ENCODE data around the gene KCNA5. TPM values are rescaled to one million over a fixed set of nuclear protein-coding genes. Genes with fewer than 3 reads are reported as not detected.

The KCNA5 gene
- total and polyA plus RNA-seq, 2 of the 4 experiments (the other 2 are of a cell fraction) = not detected

DNA sequence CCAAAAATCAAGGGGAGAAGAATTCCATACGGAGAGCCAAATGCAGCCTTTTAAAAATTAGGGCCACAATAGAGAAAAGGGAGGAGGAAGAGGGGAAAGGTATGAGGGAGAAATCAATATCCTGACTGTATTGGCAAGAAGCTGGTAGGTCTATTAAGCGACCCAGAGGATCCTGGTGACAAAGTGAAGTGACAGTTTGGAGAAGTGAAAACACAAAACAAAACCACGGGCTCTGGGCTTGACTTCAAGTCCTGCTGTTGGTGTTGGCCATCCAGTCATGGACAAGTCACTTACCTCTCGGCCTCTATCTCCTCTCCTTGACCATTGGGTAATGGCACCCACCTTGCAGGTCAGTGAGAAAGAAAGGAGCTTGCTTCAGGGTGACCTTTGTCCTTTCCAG, 47.0 kb upstream of the KCNA5 start:
- in situ Hi-C loops (cut with MboI; ENCODE audit: low sequenced_read_pairs) (no loop called here), dilution Hi-C loops (cut with HindIII; ENCODE audit: low sequenced_read_pairs, unreplicated experiment) (no loop called here), intact Hi-C loops (cut with micrococcal nuclease) (no loop called here)
- peaks cover 32% of the 10 kb centered on the region for H3K27me3 ChIP-seq (ENCODE audit: control insufficient read depth, insufficient read depth, low read length)
- H3K14ac ChIP-seq (replicated peaks; ENCODE audit: low read depth, low read length) = no peak overlapping the region
- DNase-seq (no peak), ATAC-seq (ENCODE audit: low read depth) (no peak)
- CTCF ChIA-PET = no interaction called here
- H4K20me1 ChIP-seq (ENCODE audit: insufficient read depth, low read length) = no peaks in the 10 kb centered on the region
- H3K9me1 ChIP-seq (ENCODE audit: insufficient read depth, low read length) = 0 out of 2 replicates have a peak, but pooled peaks cover 2% of the 10 kb centered on the region
- H4K5ac ChIP-seq (ENCODE audit: low read depth, low read length) = no peak overlapping the region
- H3K18ac ChIP-seq (ENCODE audit: low read depth, low read length) = no peak overlapping the region
- no peak overlapping the region for H2AK5ac ChIP-seq (ENCODE audit: low read depth, low read length)
- no peaks in the 10 kb centered on the region for H3K4me1 ChIP-seq (ENCODE audit: control insufficient read depth, insufficient read depth, low read length)
- no peak overlapping the region for H2AFZ ChIP-seq (replicated peaks; ENCODE audit: low read length, poor library complexity)
- no peak overlapping the region for H3K27ac ChIP-seq (ENCODE audit: insufficient read depth, low read length)
- H3K4ac ChIP-seq (ENCODE audit: low read depth, low read length) = no peak overlapping the region
- no peak overlapping the region for H3K4me3 ChIP-seq (ENCODE audit: insufficient read depth, low read depth, low read length)
- WGBS, 2 experiments (ENCODE audit: extremely low coverage in 2 of 2, insufficient read length in 1 of 2) = no CpG with 5 or more reads among the region's 4 CpGs
- no peak for TF ChIP-seq CHD1 (IDR thresholded peaks at IDR 0.05; ENCODE audit: low read depth, low read length)
- no peak for TF ChIP-seq POLR2A (IDR thresholded peaks at IDR 0.05; ENCODE audit: low read depth, low read length)
- TF ChIP-seq SMC3 (IDR thresholded peaks at IDR 0.05; ENCODE audit: low read depth, low read length) = no peak
- no peak for TF ChIP-seq MAFK (IDR thresholded peaks at IDR 0.05; ENCODE audit: low read depth, low read length)
- no peak for TF ChIP-seq RCOR1 (IDR thresholded peaks at IDR 0.05; ENCODE audit: insufficient replicate concordance, low read length)
- no peak for TF ChIP-seq RAD21 (IDR thresholded peaks at IDR 0.05; ENCODE audit: low read length)
- no peak for TF ChIP-seq MAZ (IDR thresholded peaks at IDR 0.05; ENCODE audit: borderline replicate concordance, low read depth, low read length)
- TF ChIP-seq ELK1 (IDR thresholded peaks at IDR 0.05; ENCODE audit: borderline replicate concordance, low read depth, low read length) = no peak
- no peak for TF ChIP-seq FOS (IDR thresholded peaks at IDR 0.05; ENCODE audit: low read depth, low read length)
- no peak for TF ChIP-seq MXI1 (IDR thresholded peaks at IDR 0.05; ENCODE audit: borderline replicate concordance, low read depth, low read length)
- TF ChIP-seq CTCF (conservative IDR thresholded peaks at IDR 0.05; ENCODE audit: low read depth, low read length) = no peak
- no peak for TF ChIP-seq RFX5 (IDR thresholded peaks at IDR 0.05; ENCODE audit: low read depth, low read length)
- TF ChIP-seq NFE2L2 (IDR thresholded peaks at IDR 0.05; ENCODE audit: low read depth, low read length) = no peak
- no peak for TF ChIP-seq BHLHE40 (IDR thresholded peaks at IDR 0.05; ENCODE audit: low read depth, low read length)
- no peak for TF ChIP-seq USF2 (IDR thresholded peaks at IDR 0.05; ENCODE audit: low read depth, low read length)
- H2BK5ac ChIP-seq (ENCODE audit: low read depth, low read length, poor library complexity, severe bottlenecking) = no peak overlapping the region
- H2BK20ac ChIP-seq (ENCODE audit: low read depth, low read length) = no peak overlapping the region
- no peaks in the 10 kb centered on the region for H3K36me3 ChIP-seq (ENCODE audit: control insufficient read depth, insufficient read depth, low read length)
- no peak overlapping the region for H2BK120ac ChIP-seq (ENCODE audit: low read depth, low read length)
- H4K8ac ChIP-seq (ENCODE audit: low read depth in 2 of 2, low read length in 2 of 2) = no peak overlapping the region
- H3K4me2 ChIP-seq (ENCODE audit: low read depth, low read length) = no peak overlapping the region
- H2BK15ac ChIP-seq (ENCODE audit: low read depth, low read length) = no peak overlapping the region
- BruUV-seq (replicated peaks) = no TSS peak
- H3K23ac ChIP-seq (ENCODE audit: low read depth, low read length) = no peak overlapping the region
- no peak overlapping the region for H4K91ac ChIP-seq (ENCODE audit: insufficient read depth, low read depth, low read length)
- no peaks in the 10 kb centered on the region for H3K9me3 ChIP-seq (ENCODE audit: control insufficient read depth, insufficient read depth, low read length)
- no peak overlapping the region for H3K9ac ChIP-seq (ENCODE audit: low read depth, low read length)
- POLR2A ChIA-PET (ENCODE audit: unreplicated experiment) = no interaction called here
- no peak overlapping the region for H2AK9ac ChIP-seq (replicated peaks; ENCODE audit: low read depth, low read length, poor library complexity)
- H3K56ac ChIP-seq (ENCODE audit: extremely low read depth, insufficient read depth, low read length) = no peak overlapping the region
- no peaks in the 10 kb centered on the region for H3K79me1 ChIP-seq (ENCODE audit: low read depth in 1 of 2, low read length in 2 of 2)
